ENCODE data around the gene MYCBPAP.

- TF ChIP-seq CTCF (IDR thresholded peaks at IDR 0.05) (peak in 1 of 5 experiments; percentile 17), POLR2A (IDR thresholded peaks at IDR 0.05) (no peak), POLR2AphosphoS5 (IDR thresholded peaks at IDR 0.05) (no peak), EP300 (IDR thresholded peaks at IDR 0.05; ENCODE audit: low read depth) (no peak)
Measured at GRCh38 chr17:50508573-50509460, 578 bp downstream of the MYCBPAP start.

Measured in transverse colon (tissue), 4 donors.